B cell (primary cell): Measurements from ENCODE around the gene EDAR. TPM values are rescaled to one million over a fixed set of nuclear protein-coding genes. Genes with fewer than 3 reads are reported as not detected.

Experiments
- ATAC-seq: fragments of 200-7000 bp; cut with Tn5 transposase; one replicate; pipeline ENCODE4 v1.10.0; 2021; ENCODE audit warnings: low read depth, mild to moderate bottlenecking, moderate number of reproducible peaks, moderate library complexity
- CTCF ChIA-PET: fragments of 350-600 bp; sonication (Branson Sonifier 250); formaldehyde crosslinking; loops from one replicate; lab custom pipeline; 2021; ENCODE audit warnings: antibody characterized with exemption, inconsistent platforms; lab: Charles Lee
- POLR2A ChIA-PET: fragments of 350-600 bp; sonication (Branson Sonifier 250); formaldehyde crosslinking; loops from one replicate; lab custom pipeline; 2021; ENCODE audit warnings: antibody characterized with exemption; lab: Charles Lee
- DNase-seq: peaks from one replicate; pipeline ENCODE4 v3.0.0; 2013
- H2AFZ ChIP-seq: 2 replicates; pipeline ENCODE4 v1.6.1; 2012; ENCODE audit warnings: mild to moderate bottlenecking, low read depth, low read length; ENCODE audit not compliant: insufficient read depth, poor library complexity, severe bottlenecking
- H3K27ac ChIP-seq, 2 donors: 1 replicate in 1 of 2; 2 replicates in 1 of 2; pipeline ENCODE4 v1.5.1; 2012 to 2013; ENCODE audit warnings: low read length in 2 of 2, mild to moderate bottlenecking in 2 of 2, moderate library complexity in 1 of 2
- H3K27me3 ChIP-seq, 4 experiments: fragments of 200-600 bp in 1 of 4; sonication (generic) in 1 of 4; replicated peaks in 1 of 4; 1 replicate in 2 of 4; 2 replicates in 2 of 4; pipeline versions ENCODE4 v1.6.1 to v1.7.0; 2013 to 2016; ENCODE audit warnings: low read length in 3 of 4, mild to moderate bottlenecking in 2 of 4, mixed read lengths in 1 of 4, moderate library complexity in 1 of 4; ENCODE audit not compliant: insufficient read depth in 4 of 4, control insufficient read depth in 3 of 4; ENCODE audit errors: control extremely low read depth in 1 of 4
- H3K36me3 ChIP-seq, 2 experiments: replicated peaks in 1 of 2; 1 replicate in 1 of 2; 2 replicates in 1 of 2; pipeline versions ENCODE4 v1.6.1 to v1.7.1; 2013; ENCODE audit warnings: low read length in 1 of 2; ENCODE audit not compliant: insufficient read depth in 2 of 2, control insufficient read depth in 1 of 2; ENCODE audit errors: control extremely low read depth in 1 of 2, extremely low read depth in 1 of 2
- H3K4me1 ChIP-seq, 2 donors: fragments of 200-600 bp in 1 of 2; sonication (generic) in 1 of 2; 1 replicate in 1 of 2; 2 replicates in 1 of 2; pipeline versions ENCODE4 v1.5.1 to v1.6.1; 2013 to 2017; ENCODE audit warnings: low read length in 2 of 2; ENCODE audit not compliant: control insufficient read depth in 2 of 2, insufficient read depth in 2 of 2
- H3K4me2 ChIP-seq: replicated peaks from 2 replicates; pipeline ENCODE3; 2012; ENCODE audit warnings: mild to moderate bottlenecking, low read depth, low read length; ENCODE audit not compliant: poor library complexity, severe bottlenecking
- H3K4me3 ChIP-seq, 5 experiments: fragments of 200-600 bp in 1 of 5; sonication (generic) in 1 of 5; 1 replicate in 3 of 5; 2 replicates in 2 of 5; pipeline versions ENCODE4 v1.5.1 to v1.7.0; 2011 to 2016; ENCODE audit warnings: low read length in 4 of 5, mild to moderate bottlenecking in 4 of 5, low read depth in 2 of 5, control low read depth in 1 of 5, moderate library complexity in 1 of 5; ENCODE audit not compliant: insufficient read depth in 1 of 5; ENCODE audit errors: control extremely low read depth in 1 of 5, extremely low read depth in 1 of 5
- H3K79me2 ChIP-seq: fragments of 200-600 bp; sonication (generic); one replicate; pipeline ENCODE4 v1.6.0; 2016; ENCODE audit warnings: low read length; ENCODE audit not compliant: control insufficient read depth, insufficient read depth
- H3K9ac ChIP-seq: fragments of 200-600 bp; sonication (generic); 2 replicates; pipeline ENCODE4 v1.6.1; 2017; ENCODE audit warnings: mild to moderate bottlenecking, low read length, moderate library complexity
- H3K9me3 ChIP-seq, 3 donors: one replicate each; pipeline versions ENCODE4 v1.6.1 to v1.7.1; 2013; ENCODE audit warnings: low read length in 2 of 3; ENCODE audit not compliant: control insufficient read depth in 2 of 3, insufficient read depth in 1 of 3; ENCODE audit errors: control extremely low read depth in 1 of 3
- H4K20me1 ChIP-seq: 2 replicates; pipeline ENCODE4 v1.6.0; 2012; ENCODE audit warnings: mild to moderate bottlenecking, low read length; ENCODE audit not compliant: insufficient read depth, control insufficient read depth, poor library complexity, severe bottlenecking
- H3K27ac Mint-ChIP-seq: one replicate; pipeline ENCODE4 v1.8.0; 2021; ENCODE audit warnings: mixed read lengths
- H3K27me3 Mint-ChIP-seq: one replicate; pipeline ENCODE4 v1.8.0; 2021; ENCODE audit warnings: mixed read lengths
- H3K4me1 Mint-ChIP-seq: one replicate; pipeline ENCODE4 v1.8.0; 2021; ENCODE audit warnings: mixed read lengths
- H3K4me3 Mint-ChIP-seq: one replicate; pipeline ENCODE4 v1.8.0; 2021; ENCODE audit warnings: mixed read lengths
- H3K9me3 Mint-ChIP-seq: one replicate; pipeline ENCODE4 v1.8.0; 2022; ENCODE audit warnings: mixed read lengths; ENCODE audit not compliant: insufficient read depth
- EZH2 ChIP-seq: IDR thresholded peaks from 2 replicates; pipeline ENCODE4 v1.6.1; 2012; ENCODE audit warnings: borderline replicate concordance, low read depth, mild to moderate bottlenecking, moderate library complexity, low read length; ENCODE audit not compliant: insufficient read depth, poor library complexity, severe bottlenecking
- WGBS: methylation state at CpG from one replicate; pipeline ENCODE4 v1.1.5; 2013; ENCODE audit warnings: missing lambda C conversion rate; ENCODE audit not compliant: insufficient coverage; 5-methylcytosine and 5-hydroxymethylcytosine counted together
- intact Hi-C: fragments of 100-400 bp; cut with micrococcal nuclease; formaldehyde crosslinking; loops from one replicate; pipeline ENCODE4 v1.10.0; 2022
- polyA plus RNA-seq: library from polyadenylated mRNA; depleted of rRNA; stranded (reverse); fragments of >200 nt; gene quantifications from 2 replicates; pipeline ENCODE4 v1.2.3, GENCODE V29; 2012
- total RNA-seq, 2 donors: library from RNA; stranded (reverse); fragments of 120-200 nt in 1 of 2; gene quantifications; 1 replicate in 1 of 2; 2 replicates in 1 of 2; pipeline versions ENCODE4 v1.2.3 to v1.2.4, GENCODE V29; 2013 to 2022
- TF ChIP-seq, protein P1 (sequence below): fragments of 200-600 bp; IDR thresholded peaks from one replicate; pipeline ENCODE4 v1.8.0; 2022; ENCODE audit warnings: antibody characterized with exemption, mild to moderate bottlenecking

Gene EDAR
- total and polyA plus RNA-seq, 2 donors (not counting 1 experiment from before 2014, with no cell fraction given) = 0.03 TPM; not detected in 1

DNA sequence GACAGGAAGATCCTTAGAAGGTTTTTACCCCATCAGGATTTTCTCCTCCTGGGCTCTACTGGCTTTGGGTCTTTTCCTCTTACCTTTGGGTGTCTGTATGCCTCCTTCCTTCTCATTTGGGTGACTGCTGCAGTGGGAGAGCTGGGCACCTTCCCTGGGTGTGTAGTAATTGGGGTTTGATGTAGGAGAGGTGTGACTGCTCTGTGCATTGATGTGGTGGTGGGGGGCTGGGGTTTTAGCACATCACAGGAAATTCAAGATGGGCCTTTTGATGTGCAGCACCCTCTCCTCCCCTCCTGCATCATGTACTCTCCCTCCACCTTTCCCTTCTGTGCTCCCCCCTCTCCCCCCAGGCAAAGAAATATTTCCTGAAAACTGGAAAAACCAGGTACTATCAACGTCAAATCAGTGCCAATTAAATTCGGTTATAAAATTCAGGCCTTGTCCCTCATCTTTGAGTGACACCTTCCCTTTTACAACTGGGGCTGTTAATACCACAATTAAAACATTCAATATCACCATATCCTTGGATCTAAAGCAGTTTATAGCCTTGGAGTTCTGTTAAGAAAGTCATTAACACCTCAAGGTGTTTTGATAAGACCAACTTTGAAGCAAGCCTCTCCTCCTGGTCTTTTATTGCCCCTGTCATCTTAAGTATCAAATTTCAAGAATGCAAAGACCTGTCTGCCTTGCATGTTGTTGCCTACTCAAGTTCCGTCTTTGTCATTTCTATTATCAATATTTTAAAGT lies 23.3 kb downstream of the EDAR start:
- Mint-ChIP-seq H3K4me1 (no peaks in the 10 kb centered on the region), H3K9me3 (no peaks in the 10 kb centered on the region), H3K4me3 (no peak overlapping the region), H3K27ac (no peak overlapping the region), H3K27me3 (peaks cover 7% of the 10 kb centered on the region)
- Histone ChIP-seq H3K4me1 (no peaks in the 10 kb centered on the region), H3K27me3 (no peaks in the 10 kb centered on the region), H3K4me3 (no peak overlapping the region), H3K27ac (no peak overlapping the region), H3K4me2 (no peak overlapping the region), H3K9me3 (no peaks in the 10 kb centered on the region), H3K79me2 (no peaks in the 10 kb centered on the region), H4K20me1 (no peaks in the 10 kb centered on the region), H3K9ac (no peak overlapping the region), H2AFZ (no peak overlapping the region), H3K36me3 (no peaks in the 10 kb centered on the region)
- POLR2A ChIA-PET = no interaction called here
- intact Hi-C loops = no loop called here
- DNase-seq = no peak
- CTCF ChIA-PET = no interaction called here
- no peak for ATAC-seq
- no peak for TF ChIP-seq EZH2
- TF ChIP-seq, protein P1, sequence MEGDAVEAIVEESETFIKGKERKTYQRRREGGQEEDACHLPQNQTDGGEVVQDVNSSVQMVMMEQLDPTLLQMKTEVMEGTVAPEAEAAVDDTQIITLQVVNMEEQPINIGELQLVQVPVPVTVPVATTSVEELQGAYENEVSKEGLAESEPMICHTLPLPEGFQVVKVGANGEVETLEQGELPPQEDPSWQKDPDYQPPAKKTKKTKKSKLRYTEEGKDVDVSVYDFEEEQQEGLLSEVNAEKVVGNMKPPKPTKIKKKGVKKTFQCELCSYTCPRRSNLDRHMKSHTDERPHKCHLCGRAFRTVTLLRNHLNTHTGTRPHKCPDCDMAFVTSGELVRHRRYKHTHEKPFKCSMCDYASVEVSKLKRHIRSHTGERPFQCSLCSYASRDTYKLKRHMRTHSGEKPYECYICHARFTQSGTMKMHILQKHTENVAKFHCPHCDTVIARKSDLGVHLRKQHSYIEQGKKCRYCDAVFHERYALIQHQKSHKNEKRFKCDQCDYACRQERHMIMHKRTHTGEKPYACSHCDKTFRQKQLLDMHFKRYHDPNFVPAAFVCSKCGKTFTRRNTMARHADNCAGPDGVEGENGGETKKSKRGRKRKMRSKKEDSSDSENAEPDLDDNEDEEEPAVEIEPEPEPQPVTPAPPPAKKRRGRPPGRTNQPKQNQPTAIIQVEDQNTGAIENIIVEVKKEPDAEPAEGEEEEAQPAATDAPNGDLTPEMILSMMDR = no peak
- WGBS = 85% methylated on average over 2 of the region's 3 CpGs

DNA sequence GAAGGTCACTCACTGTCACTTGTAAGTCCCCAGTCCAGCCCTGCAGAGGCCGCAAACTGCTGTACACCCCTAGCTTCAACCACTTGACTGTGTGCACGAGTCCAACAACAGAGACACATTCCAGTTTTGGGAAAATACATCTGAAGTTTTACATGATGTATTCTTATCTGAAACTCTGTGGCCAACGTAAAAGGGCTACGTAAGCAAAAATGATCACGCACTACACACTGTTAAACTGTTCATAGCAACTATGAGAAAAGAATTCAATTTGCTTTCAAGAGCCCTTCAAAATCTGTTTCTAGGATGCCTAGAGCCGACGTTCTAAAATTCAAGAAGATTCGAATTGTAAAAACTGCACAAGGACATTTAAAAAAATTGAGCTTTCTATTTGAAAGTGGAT lies 26.0 kb downstream of the EDAR start:
- H3K27ac ChIP-seq = no peak overlapping the region
- WGBS = 94% methylated on average over 6 of the region's 8 CpGs
- ChIA-PET POLR2A (no interaction called here), CTCF (no interaction called here)
- no peaks in the 10 kb centered on the region for H3K4me1 ChIP-seq
- H3K4me3 ChIP-seq = no peak overlapping the region
- H3K4me2 ChIP-seq = no peak overlapping the region
- TF ChIP-seq, protein P1 = no peak
- TF ChIP-seq EZH2 = no peak
- intact Hi-C loops = no loop called here
- no peak overlapping the region for H3K4me3 Mint-ChIP-seq
- no peak overlapping the region for H2AFZ ChIP-seq
- DNase-seq (no peak), ATAC-seq (no peak)
- H3K27me3 ChIP-seq = no peaks in the 10 kb centered on the region
- no peaks in the 10 kb centered on the region for H3K79me2 ChIP-seq
- no peaks in the 10 kb centered on the region for H3K36me3 ChIP-seq
- H3K9me3 ChIP-seq = no peaks in the 10 kb centered on the region
- H4K20me1 ChIP-seq = no peaks in the 10 kb centered on the region
- no peaks in the 10 kb centered on the region for H3K4me1 Mint-ChIP-seq
- H3K27me3 Mint-ChIP-seq = peaks cover 5% of the 10 kb centered on the region
- no peak overlapping the region for H3K27ac Mint-ChIP-seq
- no peaks in the 10 kb centered on the region for H3K9me3 Mint-ChIP-seq
- H3K9ac ChIP-seq = no peak overlapping the region
